Stimulated activated CD8-positive, alpha-beta memory T cell treated with anti-CD3 and anti-CD28 coated beads, Interleukin-4, amount 100 ng/mL, for 1 hour (primary cell): ENCODE data around the gene BCL2.
A peak's percentile ranks its signal among the peaks of the same experiment; 100 is the strongest.
"Not testable (repeated sequence)": the region's sequence is repeated elsewhere in the genome, so short reads cannot be mapped to it uniquely, and the experiment has no call there.

ENCODE experiments used
- DNase-seq, 2 donors: peaks; one replicate each; pipeline ENCODE4 v3.0.0-alpha.2; 2020; ENCODE audit warnings: low read depth in 2 of 2, low spot score in 1 of 2

The BCL2 gene

DNA sequence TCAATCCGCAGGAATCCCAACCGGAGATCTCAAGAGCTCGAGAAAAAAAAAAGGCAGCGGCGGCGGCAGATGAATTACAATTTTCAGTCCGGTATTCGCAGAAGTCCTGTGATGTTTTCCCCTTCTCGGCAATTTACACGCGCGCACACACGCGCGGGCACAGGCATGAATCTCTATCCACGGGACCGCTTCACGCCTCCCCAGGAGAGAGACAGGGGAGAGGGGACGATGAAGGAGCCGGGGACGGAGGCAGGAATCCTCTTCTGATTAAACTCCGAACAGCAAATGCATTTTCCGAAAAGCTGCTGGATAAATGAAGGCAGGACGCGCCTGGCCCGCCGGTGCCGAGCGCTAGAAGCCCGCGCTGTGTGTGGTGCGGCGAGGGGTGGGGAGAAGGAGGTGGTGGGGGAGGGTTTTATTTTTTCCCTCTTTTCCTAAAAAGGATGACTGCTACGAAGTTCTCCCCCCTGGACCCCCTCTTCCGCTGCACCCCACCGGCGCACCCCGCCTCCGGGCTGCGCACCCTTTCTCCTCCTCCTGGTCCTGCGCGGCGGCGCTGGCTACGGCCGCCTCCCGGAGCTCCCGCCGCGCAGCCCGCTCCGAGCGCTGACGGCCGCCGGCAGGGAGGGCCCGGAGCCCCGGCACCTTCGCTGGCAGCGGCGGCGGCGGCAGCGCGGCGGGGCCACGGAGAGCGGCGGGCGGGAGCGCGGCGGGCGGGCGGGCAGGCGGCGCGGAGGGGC lies at the start of gene BCL2:
Gene BCL2, minus strand, starts transcription at position 387 of the 740 bp plus-strand sequence.
- DNase-seq, result no peak

DNA sequence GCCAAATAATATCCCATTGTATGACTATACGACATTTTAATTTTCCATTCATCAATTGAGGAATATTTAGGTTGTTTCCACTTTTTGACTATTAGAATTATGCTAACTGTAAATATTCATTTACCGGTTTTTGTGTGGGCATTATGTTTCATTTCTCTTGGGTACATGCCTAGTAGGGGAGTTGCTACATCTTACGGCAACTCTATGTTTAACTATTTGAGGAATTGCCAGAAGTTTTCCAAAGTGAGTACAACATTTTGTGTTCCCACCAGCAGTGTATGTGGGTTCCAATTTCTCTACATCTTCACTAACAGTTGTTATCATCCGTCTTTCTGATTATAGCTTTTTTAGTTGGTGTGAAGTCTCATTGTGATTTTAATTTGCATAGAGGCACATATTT lies 49.0 kb upstream of the BCL2 start:
- DNase-seq, result no peak

DNA sequence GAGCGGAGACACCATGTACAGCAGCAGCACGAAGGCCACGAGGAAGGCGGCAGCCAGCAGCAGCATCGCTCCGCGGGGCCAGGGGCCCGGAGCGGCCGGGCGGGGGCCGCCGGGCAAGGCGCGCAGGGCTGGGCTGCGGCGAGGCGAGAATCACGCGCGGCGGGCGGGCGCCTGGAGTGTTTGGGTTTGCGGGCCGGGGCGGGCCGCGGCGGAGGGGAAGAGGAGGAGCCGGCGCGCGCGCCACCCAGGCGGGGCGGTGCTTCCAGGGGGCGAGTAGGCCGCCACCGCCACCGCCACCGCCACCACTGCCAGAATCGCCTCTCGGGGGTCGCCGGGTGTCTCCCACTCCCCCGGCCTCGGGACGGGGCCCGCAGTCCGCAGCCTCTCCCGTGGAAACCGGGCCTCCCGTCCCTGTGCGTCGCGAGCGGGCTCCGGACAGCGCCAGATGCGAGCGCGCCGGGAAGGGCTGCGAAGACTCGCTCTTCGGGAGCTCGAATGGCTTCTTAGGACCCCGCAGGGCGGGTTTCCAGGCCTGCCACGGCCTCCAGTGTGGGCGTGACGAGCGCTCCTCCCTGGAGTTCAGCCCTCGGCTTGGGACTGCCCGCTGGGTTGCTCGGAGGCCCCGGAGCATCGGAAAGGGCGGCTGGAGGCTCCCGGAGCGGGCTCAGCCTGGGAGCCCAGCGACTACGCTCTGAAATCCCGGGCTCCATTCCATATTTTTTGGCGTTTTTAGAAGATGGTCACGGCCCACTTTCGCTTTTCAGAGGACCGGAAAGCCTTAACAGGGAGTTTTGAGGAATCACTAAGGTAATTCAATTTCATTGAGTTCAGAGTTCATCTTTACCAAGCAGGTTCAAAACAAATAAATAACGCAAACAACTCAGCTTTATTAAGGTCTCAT lies 47.7 kb upstream of the BCL2 start, which contains the start of gene KDSR:
Gene KDSR, minus strand, starts transcription at position 154 of the 901 bp plus-strand sequence. Its CDS starts 88 bp downstream, at position 66.
- DNase-seq, result peak; percentile 52 to 53

DNA sequence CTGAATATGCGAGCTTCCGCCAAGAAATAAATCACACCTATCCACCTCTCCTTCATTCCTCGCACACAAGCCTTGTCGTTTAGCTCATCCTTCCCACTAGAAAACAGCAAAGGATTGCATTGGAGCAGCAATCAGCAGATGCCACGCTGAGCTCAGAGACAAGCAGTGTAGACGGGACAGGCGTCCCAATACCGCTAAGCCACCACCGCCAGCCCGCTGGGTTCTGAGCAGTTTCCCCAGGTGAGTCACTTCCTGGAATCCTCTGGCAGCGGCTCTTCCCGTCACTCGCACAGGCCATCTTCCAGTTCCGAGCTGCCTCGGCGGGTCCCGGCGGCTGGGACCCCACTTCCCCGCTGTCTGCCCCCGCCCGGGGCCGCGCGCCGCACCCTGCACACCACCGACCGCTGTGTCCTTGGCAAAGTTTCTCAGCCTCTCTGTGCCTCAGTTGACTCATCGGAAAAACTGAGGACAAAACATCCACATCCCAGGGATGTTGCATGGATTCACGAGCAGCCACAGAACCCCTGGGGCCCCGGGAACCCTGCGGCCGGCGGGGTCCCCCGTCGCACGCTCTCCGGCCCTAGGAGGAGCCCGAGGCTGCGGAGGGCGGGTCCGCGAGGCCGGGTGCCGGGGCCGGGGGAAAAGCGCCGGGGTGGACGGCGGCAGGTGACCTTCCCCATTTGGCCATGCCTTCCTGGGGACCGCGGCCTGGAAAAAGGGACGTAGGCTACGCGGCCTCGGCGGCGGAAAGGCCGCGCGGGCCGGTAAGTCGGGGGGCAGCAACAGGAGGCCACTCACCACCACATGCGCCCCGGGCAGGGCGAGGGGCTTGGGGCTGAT lies 46.9 kb upstream of the BCL2 start:
- DNase-seq, result peak; percentile 37 to 48

DNA sequence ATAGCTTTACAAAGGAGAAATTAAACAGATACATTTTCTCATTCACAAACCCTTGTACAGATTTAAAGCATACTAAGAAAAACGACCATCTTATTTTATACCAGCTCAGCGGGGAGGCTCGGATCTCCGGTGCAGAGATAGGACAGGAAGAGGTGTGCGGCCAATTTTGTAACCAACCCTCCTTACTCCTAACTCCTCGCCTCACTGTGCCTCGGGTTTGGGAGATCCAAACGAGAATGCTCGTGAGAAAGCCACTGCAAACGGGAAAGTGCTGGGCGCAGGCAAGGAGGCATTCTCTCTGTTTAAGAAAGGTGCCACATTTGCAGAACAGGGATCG lies 46.3 kb upstream of the BCL2 start:
- no peak for DNase-seq

DNA sequence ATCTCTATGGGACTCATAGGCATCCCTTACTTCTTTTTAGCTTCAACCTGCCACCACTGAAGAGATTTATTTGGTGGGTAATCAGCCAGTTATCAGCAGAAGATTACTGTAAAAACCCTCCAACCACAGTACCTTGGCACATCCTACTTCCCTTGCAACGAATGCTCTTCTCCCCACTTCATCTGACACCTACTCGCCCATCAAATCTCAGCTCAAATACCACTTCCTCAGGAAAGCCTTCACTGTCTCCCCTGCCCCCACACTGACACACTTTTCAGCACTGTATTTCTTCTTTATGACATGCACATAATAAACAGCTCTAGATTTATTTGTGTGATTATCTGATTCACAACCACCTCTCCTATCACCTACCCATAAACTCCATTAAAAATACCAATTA lies 44.4 kb upstream of the BCL2 start:
- peak in 1 of 2 donors; percentile 17 for DNase-seq

DNA sequence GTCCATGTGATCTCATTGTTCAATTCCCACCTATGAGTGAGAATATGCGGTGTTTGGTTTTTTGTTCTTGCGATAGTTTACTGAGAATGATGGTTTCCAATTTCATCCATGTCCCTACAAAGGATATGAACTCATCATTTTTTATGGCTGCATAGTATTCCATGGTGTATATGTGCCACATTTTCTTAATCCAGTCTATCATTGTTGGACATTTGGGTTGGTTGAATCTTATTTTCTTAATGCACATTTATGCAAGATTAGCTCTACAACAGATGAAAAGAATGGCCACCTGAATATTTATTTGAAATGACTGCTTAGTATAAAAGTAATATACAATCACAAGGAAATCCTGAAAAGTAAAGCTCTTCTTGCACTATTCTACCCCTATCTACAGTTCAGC lies 43.9 kb upstream of the BCL2 start:
- DNase-seq, result not testable (repeated sequence)

DNA sequence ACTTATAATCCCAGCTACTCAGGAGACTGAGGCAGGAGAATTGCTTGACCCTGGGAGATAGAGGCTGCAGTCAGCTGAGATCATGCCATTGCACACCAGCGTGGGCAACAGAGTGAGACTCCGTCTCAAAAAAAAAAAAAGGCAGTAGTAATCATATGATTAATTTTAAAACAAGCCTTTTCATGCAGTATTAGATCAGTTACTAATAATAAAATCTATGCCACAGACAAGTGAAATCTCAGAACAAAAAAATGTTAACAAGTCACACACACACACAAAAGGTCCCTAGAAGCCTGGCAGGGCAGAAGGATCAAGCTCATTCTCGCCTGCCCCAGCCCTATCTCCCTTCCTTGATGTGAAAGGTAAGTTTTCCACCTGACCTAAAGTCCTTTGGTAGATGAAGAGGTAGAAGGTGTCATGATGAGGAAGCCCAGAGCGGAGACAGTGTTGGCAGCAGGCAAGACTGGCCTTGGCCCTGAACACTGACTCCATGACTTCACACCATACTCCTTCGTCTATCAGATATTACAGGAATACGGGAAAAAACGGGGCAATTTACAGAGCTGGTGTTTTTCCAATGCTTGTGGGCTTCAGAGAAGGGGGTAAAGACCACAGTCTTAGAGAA lies 36.8 kb upstream of the BCL2 start:
- no peak for DNase-seq

DNA sequence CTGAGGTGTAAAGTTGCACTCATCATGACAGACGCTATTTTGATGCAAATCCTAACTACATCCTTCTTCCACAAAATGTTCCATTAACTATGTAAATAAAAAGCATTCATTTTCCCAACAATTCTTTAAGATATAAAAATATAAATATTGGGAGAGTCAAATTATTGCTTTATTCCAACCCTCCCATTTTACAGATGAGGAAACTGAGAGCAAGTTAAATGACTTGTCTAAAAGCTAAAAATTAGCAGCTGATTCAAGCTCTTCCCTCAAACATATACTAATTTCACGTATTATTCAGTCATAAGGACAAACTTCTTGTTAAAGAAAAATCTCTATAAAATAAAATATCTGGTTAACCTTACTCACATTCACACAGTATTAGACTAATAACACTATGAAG lies 30.7 kb upstream of the BCL2 start:
- no peak for DNase-seq

DNA sequence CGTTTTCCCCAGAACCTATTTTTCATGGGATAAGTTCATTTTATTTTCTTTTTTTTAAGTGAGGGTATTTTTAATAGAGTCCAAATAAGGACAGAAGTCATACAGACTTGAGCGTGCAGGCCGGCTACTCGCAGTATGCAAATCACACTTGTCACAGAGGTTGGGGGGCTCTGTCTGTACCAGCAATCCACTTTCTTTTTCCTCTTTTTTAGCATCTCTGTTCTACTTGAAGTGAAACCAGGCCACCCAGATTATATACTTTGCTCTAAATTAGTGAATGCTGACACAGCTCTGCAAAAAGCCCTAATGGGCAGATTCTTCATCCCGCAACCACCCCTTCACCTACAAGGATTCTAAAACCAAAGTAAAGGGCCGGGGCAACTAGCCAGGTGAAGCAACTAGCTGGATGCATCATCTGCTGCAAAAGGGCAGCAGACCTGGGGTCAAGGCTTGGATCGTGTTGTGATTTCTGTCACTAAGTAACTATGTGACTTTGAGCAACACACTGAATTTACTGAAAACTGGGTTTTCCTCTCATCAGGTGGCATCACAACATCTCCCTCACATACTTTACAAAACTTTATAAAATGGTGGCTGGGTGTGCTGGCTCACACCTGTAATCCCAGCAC lies 29.1 kb upstream of the BCL2 start:
- no peak for DNase-seq

DNA sequence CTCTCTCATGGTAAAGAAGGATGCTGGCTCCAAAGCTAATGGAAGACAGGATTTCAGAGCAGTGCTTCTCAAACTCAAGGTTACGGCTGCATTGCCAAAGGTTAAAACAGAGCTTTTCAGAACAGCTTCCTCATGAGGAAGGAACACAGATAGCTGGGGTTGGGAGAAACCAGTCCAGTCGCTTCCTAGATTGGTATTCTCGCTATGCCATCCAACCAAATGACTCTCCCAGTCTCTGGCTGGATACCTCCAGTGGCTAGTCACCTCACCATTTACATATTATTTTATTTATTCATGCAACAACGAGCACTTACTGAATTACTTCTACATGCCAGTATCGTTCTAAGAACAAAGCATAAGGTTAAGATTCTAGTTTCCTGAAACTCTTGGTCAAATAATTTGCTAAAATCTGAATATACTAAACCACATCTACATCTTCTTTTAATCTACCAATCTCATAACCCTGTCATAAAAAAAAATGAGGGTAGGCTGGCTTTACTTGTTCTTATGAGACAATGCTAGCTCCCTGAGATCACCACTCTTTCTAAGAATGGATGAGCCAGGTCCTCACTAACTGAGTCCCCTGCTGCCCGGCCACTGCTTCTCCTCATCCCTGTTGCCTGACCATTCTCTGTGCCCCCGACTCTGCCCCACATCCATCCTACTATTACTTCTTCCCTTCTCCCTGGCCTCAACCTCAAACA lies 27.1 kb upstream of the BCL2 start:
- no peak for DNase-seq

DNA sequence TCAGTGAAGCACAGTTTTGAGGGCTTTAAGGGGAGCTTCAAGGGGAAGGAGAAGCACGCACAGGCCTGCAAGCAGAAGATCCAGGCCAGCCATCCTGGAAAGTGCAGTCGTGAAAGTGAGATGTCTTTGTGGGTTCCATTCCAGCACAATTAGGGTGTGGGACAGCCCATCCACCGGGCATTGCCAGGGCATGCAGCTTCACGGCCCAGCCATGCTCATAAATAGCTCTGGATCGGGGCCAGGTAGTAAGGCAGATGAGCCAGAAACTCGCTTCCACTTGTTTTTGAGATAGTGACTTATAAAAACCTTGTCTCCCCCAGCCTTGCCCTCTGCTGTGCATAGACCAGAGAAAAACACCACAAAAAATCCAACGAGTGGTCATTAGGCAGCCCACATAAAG lies 26.5 kb upstream of the BCL2 start:
- DNase-seq, result no peak

DNA sequence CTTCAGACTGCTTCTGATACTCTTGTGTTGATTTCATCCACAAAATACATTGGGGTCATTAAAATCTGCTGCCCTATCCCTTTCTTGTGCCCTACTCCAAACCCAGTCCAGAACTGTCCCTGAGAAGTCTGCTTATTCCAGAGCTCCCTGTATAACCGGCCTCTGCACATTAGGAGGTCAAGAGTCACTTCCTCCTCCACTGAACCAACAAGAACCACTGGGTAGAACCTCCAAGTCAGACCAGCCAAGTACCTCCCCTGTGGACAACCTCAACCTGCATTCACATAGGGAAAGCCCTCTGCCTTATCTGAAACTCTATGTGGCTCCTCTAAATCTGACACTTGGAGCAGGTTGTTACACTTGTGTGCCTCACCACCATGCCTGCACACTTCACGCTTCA lies 25.3 kb upstream of the BCL2 start:
- no peak for DNase-seq

DNA sequence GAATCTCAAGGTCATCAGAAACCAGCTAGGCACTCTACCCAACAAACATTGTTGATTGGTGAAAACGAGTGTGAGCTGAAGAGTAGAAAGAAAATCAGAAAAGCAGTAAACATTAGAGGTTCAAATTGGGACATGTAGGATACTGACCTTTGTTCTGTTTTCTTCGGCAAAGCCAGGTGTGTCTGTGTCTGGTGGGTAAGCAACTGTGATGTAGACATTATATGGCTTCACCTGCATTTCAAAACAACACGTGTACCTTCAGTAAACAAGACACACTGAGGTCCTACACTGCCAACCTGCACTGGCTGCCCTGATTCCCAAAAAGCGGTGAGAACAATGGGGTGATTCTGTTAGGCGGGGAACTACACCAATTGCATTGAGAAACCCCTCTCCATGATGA lies 24.7 kb upstream of the BCL2 start:
- DNase-seq, result no peak

DNA sequence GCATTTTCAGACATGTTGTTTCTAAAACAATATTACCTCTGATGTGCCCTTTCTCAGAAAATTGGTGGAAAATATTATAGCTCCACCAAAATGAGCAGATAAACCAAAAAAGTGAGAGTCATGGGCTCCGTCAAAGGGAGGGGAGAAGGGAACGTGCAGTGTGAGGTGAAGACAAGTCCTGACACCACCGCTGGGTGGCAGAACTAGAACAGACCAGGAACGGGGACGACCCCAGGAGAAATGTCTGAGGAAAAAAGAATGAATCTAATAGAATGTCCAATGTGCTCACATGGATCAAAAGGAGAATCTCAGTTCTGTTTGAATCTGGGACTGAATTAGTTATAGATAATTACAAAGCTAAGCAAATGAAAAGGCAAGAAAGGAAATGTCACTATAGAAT lies 22.6 kb upstream of the BCL2 start:
- DNase-seq, result no peak

DNA sequence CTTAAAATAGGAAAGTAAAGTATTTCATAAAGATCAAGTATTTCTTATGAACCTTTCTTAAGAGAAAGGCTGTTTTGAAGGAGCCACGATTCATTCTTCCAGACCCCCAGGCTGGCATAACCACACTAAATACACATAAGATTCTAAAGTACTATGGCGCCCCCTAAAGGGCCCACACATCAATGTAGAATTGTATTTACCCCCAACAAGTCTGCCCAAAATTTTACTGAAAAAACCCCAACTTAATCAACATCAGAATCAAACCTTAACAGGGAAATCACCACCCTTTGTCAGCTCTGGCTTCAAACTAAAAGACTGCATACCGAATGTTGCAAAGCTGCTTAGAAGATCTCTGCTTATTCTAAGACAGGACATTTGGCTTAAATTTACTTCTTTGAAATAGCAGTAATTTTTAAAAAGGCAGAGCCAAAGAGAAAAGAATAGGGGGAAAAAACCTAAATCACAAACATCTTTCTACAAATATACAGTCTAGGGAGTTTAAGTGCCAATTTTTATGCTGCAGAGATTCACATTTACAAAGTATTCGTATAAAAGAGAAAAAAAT lies 20.4 kb upstream of the BCL2 start:
- DNase-seq, result no peak

DNA sequence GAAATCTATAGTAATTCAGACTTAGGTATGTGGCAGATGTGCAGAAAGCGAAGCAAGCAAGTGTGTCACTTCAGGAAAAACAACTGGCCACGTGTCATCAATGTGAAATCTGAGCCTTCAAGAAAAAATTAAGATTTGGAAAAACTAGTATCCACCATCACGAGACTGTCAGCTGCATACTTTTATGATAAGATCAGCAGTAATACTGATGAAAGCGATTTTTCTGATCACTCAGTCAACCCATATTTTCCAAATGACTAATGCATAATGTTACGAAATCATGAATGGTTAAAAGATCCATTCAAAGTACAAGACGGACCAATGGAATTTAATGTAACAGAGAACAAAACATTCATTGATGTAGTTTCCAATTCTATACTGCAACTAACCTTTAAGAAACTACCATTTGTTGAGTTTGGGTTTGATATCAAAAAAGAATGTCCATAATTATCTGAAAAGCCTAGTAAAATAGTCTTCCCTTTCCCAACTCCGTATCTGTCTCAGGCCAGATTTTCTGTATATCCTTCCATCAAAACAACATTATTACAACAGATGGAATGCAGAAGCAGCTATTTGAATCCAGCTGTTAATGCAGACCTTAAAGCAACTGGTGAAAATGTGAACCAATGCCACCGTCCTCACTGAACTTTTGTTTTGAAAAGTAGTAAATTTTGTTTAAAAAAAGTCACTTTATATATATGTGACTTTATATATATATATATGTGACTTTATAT lies 17.0 kb upstream of the BCL2 start:
- DNase-seq, result no peak

DNA sequence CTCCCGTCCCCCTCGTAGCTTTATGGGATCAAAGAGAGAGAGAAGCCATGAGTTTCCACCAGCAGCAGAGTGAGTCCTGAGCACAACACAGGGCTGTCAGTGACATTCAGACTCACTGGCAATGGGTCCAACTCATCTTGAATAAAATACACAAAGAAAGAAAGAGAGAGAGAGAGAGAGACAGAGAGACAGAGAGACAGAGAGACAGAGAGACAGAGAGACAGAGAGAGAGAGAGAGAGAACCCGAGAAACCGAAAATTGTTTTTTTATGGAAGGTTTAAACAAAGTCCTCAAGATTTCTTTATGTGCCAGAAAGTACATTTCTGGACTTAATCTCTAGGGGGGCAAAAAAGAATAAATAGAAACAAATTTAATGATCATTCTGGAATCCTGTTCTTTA lies 11.5 kb upstream of the BCL2 start:
- no peak for DNase-seq
